ENCODE results near the gene ACADL. TPM values are rescaled to one million over a fixed set of nuclear protein-coding genes. Genes with fewer than 3 reads are reported as not detected.

Gene ACADL
- total and polyA plus RNA-seq, 2 of the 13 experiments (the other 11 are each of a cell fraction or from before 2014, with no cell fraction given): not detected

- H3K9me3 ChIP-seq (ENCODE audit: low read length): no peaks in the 10 kb centered on the region
- H3K36me3 ChIP-seq (replicated peaks in 1 of 2; ENCODE audit: control insufficient read depth in 1 of 2, insufficient read depth in 2 of 2, low read length in 2 of 2): no peaks in the 10 kb centered on the region
- H4K20me1 ChIP-seq (ENCODE audit: insufficient read depth, low read length): no peaks in the 10 kb centered on the region
- ChIA-PET POLR2A (no interaction called here), CTCF (ENCODE audit: low intra/inter-chr PET ratio, low total read pairs) (no interaction called here)
- no peak overlapping the region for H3K9ac ChIP-seq (ENCODE audit: insufficient read depth, low read depth, low read length)
- no peak overlapping the region for H3K27ac ChIP-seq (ENCODE audit: extremely low read length, insufficient read depth, low read length)
- in situ Hi-C loops (cut with HindIII; ENCODE audit: extremely low pct_ligation_motif_present, low pct_unique_long_range_greater_than_20kb) (no loop called here), intact Hi-C loops (cut with micrococcal nuclease; ENCODE audit: unreplicated experiment) (no loop called here)
- no peak overlapping the region for H3K4me2 ChIP-seq (ENCODE audit: low read depth, low read length)
- ATAC-seq: no peak
- H3K4me1 ChIP-seq (ENCODE audit: insufficient read depth, low read length): no peaks in the 10 kb centered on the region
- no peak for DNase-seq (ENCODE audit: low spot score)
- no peaks in the 10 kb centered on the region for H3K79me2 ChIP-seq (ENCODE audit: insufficient read depth, low read length)
- no peak overlapping the region for H2AFZ ChIP-seq (ENCODE audit: low read length)
- FAIRE-seq: no peak
- WGBS (ENCODE audit: low lambda C conversion rate): 0% methylated on average over 2 of the region's 2 CpGs
- no peaks in the 10 kb centered on the region for H3K27me3 ChIP-seq (ENCODE audit: control insufficient read depth in 1 of 2, insufficient read depth in 2 of 2, low read length in 2 of 2)
- no TSS peak for BruUV-seq (replicated peaks)
- TF ChIP-seq PRMT3 (CRISPR knock-in tag; IDR thresholded peaks at IDR 0.05; ENCODE audit: borderline replicate concordance, low read depth) (no peak), ZNF775 (CRISPR knock-in tag; IDR thresholded peaks at IDR 0.05; ENCODE audit: borderline replicate concordance) (no peak), TCF7L2 (IDR thresholded peaks at IDR 0.05; ENCODE audit: low read depth, low read length) (no peak), MEF2D (CRISPR knock-in tag; IDR thresholded peaks at IDR 0.05) (no peak), ZNF230 (CRISPR knock-in tag; IDR thresholded peaks at IDR 0.05) (no peak), FOSL2 (CRISPR knock-in tag; IDR thresholded peaks at IDR 0.05) (no peak), ZNF564 (CRISPR knock-in tag; IDR thresholded peaks at IDR 0.05) (no peak), KAT2B (IDR thresholded peaks at IDR 0.05; ENCODE audit: borderline replicate concordance, low read depth, low read length) (no peak), PREB (CRISPR knock-in tag; IDR thresholded peaks at IDR 0.05) (no peak), ELF4 (CRISPR knock-in tag; IDR thresholded peaks at IDR 0.05; ENCODE audit: borderline replicate concordance) (no peak), CEBPG (CRISPR knock-in tag; IDR thresholded peaks at IDR 0.05) (no peak), PATZ1 (CRISPR knock-in tag; IDR thresholded peaks at IDR 0.05) (no peak), ZNF615 (CRISPR knock-in tag; IDR thresholded peaks at IDR 0.05; ENCODE audit: borderline replicate concordance) (no peak), ZBTB14 (CRISPR knock-in tag; IDR thresholded peaks at IDR 0.05) (no peak)
- no peak overlapping the region for H3K4me3 ChIP-seq (replicated peaks in 1 of 3; ENCODE audit: insufficient read depth in 1 of 3, low read depth in 2 of 3, low read length in 3 of 3)
Measured at GRCh38 chr2:210263841-210264240, 38.6 kb upstream of the ACADL start.

Measured in HepG2 (cell line).